Measurements from ENCODE around the gene TRAPPC6A. TPM values are rescaled to one million over a fixed set of nuclear protein-coding genes. Genes with fewer than 3 reads are reported as not detected.

TRAPPC6A gene
- total and polyA plus RNA-seq, 2 of the 13 experiments (the other 11 are each of a cell fraction or from before 2014, with no cell fraction given), result 6.5 to 21.0 TPM

- no peak for TF ChIP-seq ATF3 (CRISPR knock-in tag; IDR thresholded peaks at IDR 0.05)
- TF ChIP-seq SAFB2 (CRISPR knock-in tag; IDR thresholded peaks at IDR 0.05; ENCODE audit: borderline replicate concordance, low read depth), result no peak
- TF ChIP-seq RARG (CRISPR knock-in tag; IDR thresholded peaks at IDR 0.05; ENCODE audit: low read depth), result no peak
- no peak; the same call in 1 of the 2 replicates for TF ChIP-seq ZNF770 (CRISPR knock-in tag; IDR thresholded peaks at IDR 0.05)
- TF ChIP-seq ELF3 (CRISPR knock-in tag; IDR thresholded peaks at IDR 0.05), result peak; percentile 70
- TF ChIP-seq KDM4B (CRISPR knock-in tag; IDR thresholded peaks at IDR 0.05), result no peak
- no peak for TF ChIP-seq ZEB1 (IDR thresholded peaks at IDR 0.05; ENCODE audit: insufficient replicate concordance, low read depth)
- no peak; the same call in 1 of the 2 replicates for TF ChIP-seq RARA (CRISPR knock-in tag; IDR thresholded peaks at IDR 0.05)
- TF ChIP-seq TCF12 (IDR thresholded peaks at IDR 0.05), result no peak
- no peak for TF ChIP-seq TCF12 (CRISPR knock-in tag; IDR thresholded peaks at IDR 0.05)
- TF ChIP-seq HMGXB3 (CRISPR knock-in tag; IDR thresholded peaks at IDR 0.05; ENCODE audit: borderline replicate concordance), result no peak
- TF ChIP-seq ZBTB44 (CRISPR knock-in tag; IDR thresholded peaks at IDR 0.05), result no peak
- TF ChIP-seq KLF12 (CRISPR knock-in tag; IDR thresholded peaks at IDR 0.05; ENCODE audit: borderline replicate concordance), result no peak
- no peak for TF ChIP-seq MAFF (IDR thresholded peaks at IDR 0.05; ENCODE audit: low read depth, low read length)
- no peak for TF ChIP-seq ASH2L (IDR thresholded peaks at IDR 0.05; ENCODE audit: insufficient read length, low read depth, low read length)
- TF ChIP-seq BRD4 (CRISPR knock-in tag; IDR thresholded peaks at IDR 0.05), result peak; percentile 55; the same call in 1 of the 2 replicates
- no peak for TF ChIP-seq ZNF615 (CRISPR knock-in tag; IDR thresholded peaks at IDR 0.05; ENCODE audit: borderline replicate concordance)
- peak; percentile 26; the same call in 1 of the 2 replicates for TF ChIP-seq NFKB2 (CRISPR knock-in tag; IDR thresholded peaks at IDR 0.05; ENCODE audit: borderline replicate concordance)
- no peak for TF ChIP-seq NR0B2 (CRISPR knock-in tag; IDR thresholded peaks at IDR 0.05)
These were observed 9.2 kb downstream of the TRAPPC6A start (continued) for GRCh38 chr19:45168767-45169351.

All from HepG2 (cell line).